HG03095 (cell line): ENCODE results near the gene MUSTN1.

Experiments used
- ATAC-seq: cut with Tn5 transposase; IDR thresholded peaks from one replicate; pipeline ENCODE4 v1.9.1; 2021; ENCODE audit warnings: moderate library complexity; ENCODE audit not compliant: unreplicated experiment

MUSTN1 gene

DNA sequence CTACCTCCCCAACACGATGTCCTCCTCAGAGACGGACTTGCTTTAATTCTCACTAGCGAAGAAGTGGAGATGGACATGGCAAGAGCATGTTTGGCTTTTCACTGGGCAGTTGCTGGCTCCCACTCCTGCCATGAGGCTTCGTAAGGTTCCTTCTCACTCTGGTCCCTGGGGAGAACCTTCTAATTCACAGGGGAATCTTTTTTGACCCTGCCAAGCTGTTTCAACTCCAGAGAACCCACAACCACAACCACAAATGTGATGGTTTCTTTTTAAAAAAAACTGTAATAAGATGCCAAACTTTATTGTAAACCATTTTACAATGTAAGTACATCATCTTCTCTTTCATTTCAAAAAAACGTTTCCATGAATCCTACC is 1.6 kb upstream of the MUSTN1 start:
- ATAC-seq = no peak

DNA sequence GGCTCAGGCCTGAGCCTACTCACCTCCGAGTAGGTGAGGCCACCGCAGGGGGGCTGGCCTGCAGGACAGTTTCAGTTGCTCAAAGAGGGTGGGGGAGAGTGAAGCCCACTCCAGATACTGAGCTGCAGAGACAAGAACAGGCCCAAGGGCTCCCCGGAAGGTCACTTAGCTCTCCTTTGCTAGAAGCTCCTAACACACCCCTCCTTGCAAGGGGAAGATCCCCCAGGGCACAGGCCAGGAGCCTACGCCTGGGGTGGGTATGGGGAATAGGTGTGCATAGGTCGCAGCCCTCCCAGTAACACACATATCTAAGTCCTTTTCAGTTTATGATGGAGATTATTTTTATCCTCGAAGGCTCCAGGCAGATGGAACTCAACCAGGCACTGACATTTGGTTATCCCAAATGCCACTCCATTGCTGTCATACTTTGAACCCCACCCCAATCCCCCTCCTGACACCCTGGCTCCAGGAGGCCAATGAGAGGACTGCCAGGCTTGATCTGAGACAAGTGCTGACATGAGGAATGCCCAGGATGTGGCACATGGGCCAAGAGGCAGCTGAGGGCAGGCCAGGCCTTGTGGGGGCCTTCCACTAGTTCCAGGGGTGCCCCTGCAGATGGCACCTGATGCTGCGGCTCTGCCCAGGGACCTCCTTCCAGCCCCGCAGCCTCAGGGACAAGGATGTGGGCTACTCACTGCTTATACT is 1.1 kb upstream of the MUSTN1 start:
- ATAC-seq = no peak

DNA sequence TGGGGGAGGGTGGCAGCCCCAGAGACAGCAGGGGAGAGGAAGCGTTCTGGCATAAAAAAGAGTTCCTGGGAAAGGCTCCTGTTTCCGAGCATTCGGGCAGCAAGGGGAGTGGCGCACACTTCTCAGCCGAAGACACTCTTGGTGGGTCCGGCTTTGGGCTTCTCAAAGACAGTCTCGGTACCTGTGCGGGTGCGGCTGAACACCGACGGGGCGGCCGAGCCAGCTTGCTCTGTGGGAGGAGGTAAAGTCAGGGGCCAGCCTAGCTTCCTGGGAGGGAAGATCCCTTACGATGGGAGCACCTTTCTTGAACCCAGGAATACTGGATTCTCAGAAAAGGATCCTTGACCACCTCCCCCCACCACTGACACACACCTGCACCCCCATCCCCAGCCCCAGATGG is 1.6 kb downstream of the MUSTN1 start:
- no peak for ATAC-seq

DNA sequence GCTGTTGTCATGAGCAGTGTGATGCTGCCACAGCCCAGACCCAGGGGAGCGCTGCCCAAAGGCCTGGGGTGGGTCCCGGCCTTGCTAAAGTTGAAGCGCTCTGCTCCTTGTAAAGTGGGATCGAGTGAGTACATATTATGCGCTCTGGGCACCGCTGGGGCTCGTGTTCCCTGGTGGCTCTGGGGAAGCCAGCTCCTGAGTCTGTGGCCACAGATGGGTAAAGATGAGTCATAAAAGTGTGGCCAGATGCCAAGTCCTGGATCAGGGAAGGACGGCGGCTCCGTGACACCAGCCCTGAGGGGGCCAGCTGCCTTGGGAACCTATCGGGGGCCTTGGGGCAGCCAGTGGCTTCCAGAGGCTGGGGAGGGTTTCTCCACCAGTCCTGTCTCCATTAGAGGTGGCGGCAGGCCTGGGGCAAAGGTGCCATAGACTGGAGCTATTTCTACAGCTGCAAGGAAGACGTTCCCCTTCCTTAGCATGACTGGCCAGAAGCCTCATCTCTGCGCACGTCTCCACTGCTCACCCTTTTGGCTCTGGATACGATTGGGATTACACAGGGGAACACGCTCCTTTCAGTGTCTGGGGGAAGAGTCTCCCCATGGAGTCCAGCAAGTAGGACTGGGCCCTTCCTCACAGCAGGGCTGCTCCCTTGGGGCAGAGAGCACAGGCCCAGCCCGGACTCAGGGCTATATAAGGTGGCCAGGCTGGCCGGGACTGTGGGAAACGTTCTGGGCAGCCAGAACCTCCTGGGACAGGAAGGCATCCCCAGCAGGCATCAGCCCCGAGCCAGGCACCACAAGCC is 3.1 kb downstream of the MUSTN1 start:
- ATAC-seq = no peak

DNA sequence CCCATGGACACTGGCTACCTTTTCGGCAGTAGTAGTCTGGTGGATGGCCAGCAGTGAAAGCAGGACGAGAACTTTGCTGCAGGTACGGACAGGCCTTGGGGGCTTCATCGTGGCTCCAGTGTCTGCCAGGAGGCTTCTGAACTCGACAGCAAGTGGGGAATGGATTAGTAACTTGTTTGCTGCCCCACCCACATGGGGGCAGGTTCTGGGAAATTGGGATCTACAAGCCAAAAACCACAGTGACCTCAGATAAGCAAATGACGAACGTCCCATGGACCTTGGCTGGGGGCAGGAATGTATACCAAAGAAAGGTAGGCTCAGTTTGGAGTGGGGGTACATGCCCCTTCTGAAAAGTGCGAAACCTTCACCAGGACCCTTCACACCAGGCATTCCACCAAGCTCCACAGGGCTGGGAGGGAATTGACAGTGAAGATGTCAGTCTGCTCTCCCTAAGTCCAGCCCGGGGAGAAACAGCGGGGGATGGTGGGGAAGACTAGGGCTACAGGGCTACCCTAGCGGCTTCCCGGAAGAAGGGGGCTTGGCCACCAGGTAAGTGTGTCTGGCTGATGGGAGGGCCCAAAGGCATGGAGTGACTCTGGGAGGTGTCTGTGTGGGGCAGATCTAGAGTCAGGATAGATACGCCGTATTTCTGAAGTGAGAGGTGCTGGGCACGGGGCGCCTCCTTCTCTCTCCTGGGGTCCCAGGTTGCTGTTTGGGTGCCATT is 4.1 kb downstream of the MUSTN1 start, which contains the start of gene ITIH4:
TSS of gene ITIH4 (minus strand) at position 138 of the 724 bp plus-strand sequence. CDS start at position 108, 30 bp downstream.
- no peak for ATAC-seq

DNA sequence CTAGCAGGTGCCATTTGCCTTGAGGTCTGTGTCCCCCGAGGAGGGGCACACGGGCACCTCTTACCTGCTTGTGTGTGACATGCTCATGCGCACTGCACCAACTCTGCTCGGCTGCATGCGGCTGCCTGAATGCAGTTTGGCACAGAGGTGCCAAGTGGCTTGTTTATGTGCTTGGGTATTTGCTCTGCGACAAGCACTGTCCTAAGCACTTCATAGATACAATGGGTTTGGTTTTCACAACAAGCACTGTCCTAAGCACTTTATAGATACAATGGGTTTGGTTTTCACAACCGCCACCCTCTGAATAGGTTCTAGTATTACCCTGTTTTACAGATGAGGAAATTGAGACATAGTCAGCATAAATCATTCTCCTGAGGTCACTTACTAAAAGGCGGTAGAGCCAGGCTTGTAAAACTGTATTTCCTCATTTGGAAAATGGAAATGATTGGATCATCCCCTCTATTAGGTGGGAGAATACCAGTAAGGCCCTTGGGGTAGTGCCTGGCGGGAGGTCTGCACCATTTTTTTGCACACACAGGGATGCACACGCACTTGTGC is 4.8 kb downstream of the MUSTN1 start:
- no peak for ATAC-seq

DNA sequence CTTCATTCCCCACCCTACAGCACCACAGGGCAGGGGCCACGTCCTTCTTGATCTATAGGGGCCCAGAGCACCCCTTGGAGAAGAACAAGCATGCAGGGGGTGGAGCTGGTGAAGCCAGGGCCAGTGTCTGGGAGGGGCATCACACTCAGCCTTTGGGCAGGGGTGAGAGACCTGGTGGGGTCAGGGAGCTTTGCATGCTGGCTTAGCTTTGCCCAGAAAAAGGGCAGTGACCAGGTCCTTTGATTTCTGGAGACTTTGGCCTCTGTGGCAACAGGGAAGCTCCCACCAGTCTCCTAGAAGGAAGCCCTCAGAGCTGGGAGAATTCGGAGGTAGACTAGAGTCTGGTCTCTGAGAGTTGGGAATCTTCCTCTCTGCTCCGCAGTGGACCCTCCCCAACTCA is 5.3 kb downstream of the MUSTN1 start:
- ATAC-seq = no peak

DNA sequence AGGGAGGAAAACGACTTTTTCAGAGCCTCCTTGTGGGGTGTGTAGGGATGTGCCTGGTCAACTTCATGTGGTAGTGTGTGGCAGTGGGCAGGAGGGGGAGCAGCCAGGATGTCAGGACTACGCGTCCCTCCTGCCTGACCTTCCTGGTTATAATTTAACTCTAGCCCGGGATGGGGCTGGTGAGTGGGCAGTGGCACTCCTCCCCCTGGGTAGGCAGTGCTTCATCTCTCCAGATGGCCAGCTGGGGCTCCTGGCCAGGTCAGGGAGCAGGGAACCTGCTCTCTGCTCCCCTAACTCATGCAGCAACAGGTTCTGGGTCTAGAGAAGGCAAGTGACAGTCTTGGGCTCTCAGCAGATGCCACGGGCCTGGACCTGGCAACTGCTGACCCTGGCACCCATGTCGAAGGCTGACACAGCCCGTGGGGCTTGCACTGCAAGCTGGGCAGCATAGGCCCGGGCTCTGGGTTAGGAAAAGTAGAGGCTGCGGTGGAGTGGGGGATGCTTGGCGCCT is 6.9 kb downstream of the MUSTN1 start:
- no peak for ATAC-seq

DNA sequence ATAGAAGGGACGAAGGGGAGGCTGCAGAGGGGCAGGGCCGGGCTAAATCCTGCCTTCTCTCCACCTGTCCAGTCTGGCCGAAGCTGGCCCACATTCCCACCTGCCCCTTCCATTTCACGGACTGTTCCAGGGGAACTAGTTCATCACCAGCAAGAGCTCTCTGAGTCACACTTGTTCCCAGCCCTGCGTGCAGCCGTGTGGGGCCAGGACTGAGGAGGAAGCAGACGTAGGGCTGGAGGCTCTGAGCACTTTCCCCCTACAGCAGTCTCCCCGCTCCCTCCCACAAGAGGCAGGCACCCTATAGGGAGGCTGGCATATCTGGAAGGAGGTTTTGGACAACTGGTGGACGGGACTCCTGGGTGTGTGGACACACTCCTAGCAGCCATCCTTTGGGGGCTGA is 7.4 kb downstream of the MUSTN1 start:
- no peak for ATAC-seq

DNA sequence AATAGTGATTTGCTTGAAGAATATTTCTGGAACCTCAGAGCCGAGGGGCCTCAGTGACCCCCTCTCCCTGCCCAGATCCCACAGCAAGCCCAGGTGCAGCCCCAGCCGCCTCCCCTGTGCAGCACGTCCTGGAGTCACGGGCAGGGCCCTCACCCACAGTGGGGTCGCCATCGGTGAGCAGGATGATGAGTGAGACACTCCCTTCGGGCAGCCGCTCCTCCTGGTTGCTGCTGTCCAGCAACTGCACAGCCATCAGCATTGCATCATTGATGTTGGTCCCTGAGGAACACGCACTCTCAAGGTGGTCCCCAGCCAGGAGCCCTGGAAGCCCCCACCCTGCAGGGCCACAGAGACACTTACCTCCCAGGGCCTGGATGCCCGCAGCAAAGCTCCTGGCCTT is 10.8 kb downstream of the MUSTN1 start:
- ATAC-seq = no peak

DNA sequence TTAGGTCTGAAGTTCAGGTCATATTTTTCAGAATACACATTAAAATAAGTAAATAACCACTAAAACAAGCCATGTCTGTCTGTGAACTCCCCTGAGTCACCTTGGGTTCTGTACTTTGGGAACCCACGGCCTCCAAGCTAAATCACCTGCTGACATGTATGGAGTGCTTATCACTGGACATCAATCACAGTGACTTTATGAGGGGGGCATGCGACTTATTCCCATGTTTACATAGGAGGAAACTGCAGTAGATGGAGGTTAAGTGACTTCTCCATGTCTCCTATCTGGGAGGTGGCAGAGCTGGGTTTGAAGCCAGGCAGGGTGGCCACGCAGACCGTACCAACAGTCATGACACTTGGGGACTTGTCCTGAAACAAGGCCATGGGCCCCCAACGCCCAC is 12.5 kb downstream of the MUSTN1 start:
- ATAC-seq = no peak

DNA sequence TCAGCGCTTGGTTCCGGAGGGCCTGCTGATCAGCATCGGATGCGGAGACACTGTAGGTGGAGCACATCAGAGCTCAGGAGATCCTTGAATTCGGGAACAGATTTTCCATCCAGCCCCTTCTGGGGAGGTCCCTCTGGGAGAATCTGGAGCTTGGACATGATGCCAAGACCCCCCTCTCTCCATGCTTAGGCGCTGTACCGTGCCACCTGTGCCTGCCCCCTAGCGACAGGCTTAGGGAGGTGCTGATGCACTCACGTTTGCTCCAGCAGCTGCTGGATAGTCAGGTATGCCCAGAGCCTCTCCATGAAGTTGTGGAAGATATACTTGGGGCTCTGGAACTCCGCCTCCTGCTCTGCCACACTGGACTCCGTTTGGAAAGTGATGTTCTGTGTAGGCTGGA is 14.1 kb downstream of the MUSTN1 start:
- no peak for ATAC-seq

DNA sequence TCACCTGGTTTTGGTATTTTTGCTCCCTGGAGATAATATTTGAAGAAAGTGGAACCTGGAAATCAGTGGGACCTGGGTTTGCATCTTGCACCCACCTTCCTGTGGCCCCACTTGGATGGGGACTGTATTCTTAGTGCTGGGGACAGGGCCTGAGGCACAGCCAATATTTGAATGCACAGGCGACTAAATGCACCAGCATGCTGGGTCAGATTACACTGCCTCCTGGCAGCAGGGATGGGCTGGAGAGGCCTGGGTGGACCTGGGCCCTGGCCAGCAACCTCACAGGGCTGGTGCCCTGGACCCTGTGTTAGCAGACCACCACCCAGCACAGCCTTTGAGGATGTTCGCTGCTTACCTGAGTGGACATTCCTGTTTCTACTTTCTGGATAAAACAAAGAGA is 14.9 kb downstream of the MUSTN1 start:
- ATAC-seq = no peak

DNA sequence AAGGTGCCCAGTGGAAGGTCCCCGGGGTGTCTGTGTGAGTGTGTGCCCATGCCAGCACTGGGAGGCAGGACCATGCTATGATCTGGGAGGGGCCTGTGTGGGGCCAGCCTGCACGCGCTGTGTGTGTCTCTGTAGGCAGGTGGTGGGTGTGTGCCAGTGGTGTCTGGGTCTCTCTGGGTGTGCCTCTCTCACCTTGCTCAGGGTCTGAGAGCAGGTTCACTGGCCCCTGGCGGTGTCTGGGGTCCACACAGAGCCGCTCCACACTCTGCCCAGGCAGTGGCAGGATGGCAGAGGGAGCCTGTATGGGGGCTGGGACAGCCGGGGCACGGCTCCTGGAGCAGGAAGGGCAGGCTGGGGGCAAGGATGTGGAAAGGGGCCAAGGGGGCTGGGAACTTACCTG is 17.0 kb downstream of the MUSTN1 start:
- no peak for ATAC-seq

DNA sequence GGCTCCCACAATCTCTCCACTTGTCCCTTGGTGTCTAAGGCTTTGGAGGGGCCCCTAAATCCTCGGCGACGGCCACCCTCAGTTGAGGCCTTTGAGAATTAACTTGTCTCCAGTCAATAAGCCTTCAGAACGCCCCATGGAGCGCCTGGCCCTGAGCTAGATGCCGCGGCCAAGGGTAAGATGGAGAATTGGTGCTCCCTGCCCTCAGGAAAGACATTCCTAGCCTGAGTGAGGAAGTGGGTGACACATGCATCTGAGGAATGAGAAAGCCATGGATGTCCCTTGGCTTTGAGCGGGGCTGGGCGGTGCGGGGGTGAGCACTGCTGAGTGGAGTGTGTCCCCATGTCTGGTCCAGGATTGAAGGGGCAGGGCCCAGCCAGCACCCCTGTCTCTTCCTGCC is 17.6 kb downstream of the MUSTN1 start:
- ATAC-seq = no peak

DNA sequence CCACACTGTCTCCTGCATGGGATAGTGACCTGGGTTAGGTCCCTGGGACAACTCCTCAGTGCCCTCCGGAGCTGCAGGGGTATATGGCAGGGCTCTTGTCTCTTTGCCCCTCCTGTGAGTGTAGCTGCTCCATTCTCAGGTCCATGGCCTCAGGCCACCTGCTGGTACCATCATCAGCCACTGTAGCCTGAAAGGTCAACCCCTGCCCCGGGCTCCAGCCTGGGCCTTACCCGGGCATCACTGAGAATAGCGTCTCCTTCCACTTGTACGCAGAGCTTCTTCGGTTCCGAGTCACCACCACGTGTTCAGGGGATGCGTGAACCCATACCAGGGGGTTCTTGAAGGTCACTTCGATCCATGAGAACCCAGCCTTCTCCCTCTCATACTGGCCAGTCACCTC is 18.2 kb downstream of the MUSTN1 start:
- ATAC-seq = no peak

DNA sequence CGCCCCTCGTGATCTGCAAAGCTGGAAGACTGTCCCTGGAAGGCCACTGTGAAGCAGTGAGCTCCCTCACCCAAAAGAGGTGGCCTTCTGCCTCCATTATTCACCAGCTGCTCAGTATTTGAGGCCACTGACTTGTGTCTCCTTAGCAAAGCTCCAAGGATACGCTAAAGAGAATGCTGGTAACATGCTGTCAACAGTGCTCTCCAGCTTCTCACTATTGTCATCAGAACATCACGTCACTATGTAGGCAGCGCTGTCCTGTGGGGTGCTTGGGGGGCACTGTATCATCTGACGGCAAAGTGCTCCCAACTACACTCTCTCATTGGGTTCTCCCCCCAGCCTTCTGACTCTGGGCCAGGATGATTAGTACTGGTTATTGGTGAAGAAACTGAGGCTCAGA is 18.6 kb downstream of the MUSTN1 start:
- no peak for ATAC-seq

DNA sequence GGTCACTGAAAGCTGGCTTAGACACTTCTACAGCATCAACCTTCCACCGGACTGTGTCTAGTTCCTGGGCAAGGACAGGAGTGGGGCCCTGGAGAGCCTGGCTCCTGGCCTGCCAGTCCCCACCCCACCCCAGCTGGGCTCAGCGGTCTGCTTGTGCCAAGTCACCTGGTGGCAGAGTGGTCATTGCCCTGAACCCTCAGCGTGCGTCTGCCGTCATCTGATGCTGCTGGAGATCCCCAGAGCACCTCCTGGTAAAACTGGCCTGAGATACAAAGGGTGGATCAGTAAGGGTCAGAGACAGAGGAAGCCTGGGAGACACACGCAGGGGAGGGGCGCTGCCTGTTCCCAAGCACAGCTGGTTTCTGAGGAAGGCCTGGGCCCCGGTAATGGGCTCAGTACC is 21.0 kb downstream of the MUSTN1 start:
- ATAC-seq = no peak

DNA sequence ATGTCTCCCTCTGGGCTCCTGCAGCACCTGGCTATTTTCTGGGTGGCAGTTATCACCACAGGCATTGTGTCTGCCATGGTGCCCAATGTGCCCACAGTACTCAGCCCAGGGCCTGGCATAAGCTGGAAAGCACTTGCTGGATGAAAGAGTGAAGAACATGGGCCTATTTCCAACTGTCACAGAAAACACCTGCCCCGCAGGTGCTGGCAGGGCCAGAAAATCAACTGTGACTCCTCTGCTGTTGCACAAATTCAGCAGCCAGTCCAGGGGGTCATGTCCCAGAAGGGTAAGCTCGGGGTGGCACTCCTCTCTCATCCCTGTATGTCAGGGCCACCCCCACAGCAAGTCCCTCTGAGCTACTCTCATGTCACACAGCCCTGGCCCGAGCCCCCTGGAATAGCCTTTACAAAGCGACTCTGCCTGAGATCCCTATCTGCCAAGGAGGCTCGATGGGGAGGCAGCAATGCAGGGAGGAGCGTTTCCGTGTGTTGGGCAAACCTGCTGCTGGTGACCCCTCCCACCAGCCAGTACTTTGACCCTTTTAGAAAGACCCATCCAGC is 23.3 kb downstream of the MUSTN1 start:
- ATAC-seq = no peak

DNA sequence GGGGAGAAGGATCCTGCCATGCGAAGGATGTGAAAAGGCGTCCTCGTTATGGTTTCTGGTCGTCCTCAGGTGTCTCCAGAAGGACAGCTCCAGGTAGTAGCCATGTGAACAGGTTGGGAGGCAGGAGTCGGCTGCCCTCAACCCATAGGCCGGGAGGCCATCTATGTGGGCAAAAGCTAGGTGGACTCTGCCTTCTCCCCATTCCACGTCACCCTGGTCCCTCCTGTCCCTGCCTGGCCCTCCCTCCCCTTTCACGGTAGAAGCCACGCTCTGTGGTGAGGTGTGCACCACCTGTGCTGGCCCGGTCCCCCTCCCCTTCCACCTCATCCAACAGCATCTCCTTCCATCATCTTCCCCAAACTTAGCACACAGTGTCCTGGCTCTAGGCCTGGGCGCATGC is 23.9 kb downstream of the MUSTN1 start:
- no peak for ATAC-seq
